HG02943 (cell line): ENCODE data around the gene GRIN1.

ENCODE experiments used
- ATAC-seq: cut with Tn5 transposase; IDR thresholded peaks from one replicate; pipeline ENCODE4 v1.9.1; 2021; ENCODE audit warnings: mild to moderate bottlenecking, low read depth, moderate library complexity; ENCODE audit not compliant: unreplicated experiment

Gene GRIN1

DNA sequence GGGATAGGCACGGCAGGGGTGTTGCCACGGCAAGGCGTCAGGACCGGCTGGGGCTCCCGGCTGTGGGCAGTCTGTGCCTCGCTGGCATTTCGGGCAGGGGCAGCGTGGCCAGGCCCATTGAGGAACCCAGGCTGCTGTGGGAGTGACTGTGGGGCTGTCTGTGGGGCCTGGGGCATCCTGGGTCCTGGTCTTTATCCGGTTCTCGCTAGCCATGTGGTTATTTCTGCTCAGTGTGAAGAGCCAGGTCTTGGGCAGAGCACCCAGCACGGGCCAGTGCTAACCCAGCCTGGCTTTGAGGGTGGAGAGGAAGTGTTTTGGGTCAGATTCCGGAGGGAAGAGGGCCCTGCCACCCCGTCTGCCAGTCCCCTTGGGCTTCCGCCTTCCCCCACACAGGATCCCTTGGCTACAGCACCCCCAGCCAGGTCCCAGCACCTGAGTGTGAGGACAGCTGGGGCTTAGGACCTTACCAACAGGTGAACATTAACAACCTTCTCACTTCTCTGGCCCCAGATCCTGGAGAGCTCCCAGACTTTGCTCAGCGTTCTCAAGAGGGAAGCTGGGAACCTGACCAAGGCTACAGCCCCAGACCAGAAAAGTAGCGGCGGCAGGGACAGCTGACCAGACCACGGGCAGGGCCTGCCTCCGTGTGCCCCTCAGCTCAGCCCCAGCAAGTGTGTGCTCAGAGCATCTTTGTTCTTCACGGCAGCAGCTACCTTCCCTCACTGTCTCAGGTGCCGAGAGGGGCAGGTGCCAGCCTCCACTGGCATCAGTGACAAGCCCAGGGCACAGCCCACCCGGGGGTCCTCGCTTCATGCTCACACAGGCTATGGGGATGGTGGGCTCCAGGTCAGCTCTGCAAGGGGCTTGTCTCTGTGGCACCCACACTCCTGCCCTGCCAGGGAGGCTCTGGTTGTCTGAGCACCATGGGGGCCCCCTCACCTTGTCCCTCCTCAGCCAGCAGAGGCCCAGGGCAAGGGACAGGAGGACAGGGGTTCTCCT, 50.6 kb downstream of the GRIN1 start:
- no peak for ATAC-seq

DNA sequence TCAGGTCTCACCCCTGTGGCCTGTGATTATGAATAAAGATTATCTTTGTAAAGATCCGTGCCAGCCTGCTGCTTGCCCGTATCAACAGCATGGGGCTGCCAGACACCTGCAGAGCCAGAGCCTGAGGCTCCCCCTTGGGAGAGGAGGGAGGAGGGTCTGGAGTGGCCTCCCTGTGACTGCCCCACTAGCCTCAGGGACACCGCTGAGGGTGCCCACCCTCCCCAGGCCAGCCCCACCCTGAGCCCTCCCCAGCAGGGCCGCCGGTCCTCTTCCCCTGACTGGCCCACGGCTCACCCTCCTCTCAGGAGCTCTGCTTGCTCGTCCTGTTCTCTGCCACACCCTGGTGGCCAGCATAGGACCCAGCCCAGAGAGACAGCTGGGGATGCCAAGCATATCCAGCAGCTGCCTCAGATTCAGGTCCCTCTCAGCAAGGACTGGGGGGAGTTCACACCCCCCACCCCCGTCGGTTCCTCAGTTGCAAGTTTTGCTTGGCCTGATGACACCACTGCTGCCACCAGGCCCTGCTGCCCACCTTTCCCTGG, 51.4 kb downstream of the GRIN1 start:
- no peak for ATAC-seq

DNA sequence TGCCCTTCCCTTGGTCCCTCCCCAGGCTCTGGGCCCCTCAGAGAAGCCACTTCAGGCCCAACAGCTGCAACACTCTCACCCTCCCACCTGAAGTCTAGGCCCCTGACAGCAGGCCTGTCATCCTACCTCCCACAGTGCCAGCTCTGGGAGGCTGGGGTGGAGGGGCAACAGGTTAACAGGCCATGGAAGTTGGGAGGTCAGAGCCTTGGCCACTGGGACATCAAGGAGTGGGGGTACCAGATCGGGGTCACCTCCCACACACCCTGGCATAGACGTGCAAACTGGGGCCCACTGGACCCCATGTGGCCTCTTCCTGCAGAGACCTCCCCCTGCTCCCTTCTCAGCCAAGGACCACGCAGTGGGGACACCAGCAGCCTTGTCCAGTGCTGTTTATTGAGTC, 52.3 kb downstream of the GRIN1 start:
- no peak for ATAC-seq

- ATAC-seq, result no peak
Observed at GRCh38 chr9:137191691-137192447, 52.9 kb downstream of the GRIN1 start.

- no peak for ATAC-seq
Observed at GRCh38 chr9:137192448-137192780, 53.5 kb downstream of the GRIN1 start.

GRCh38 chr9:137192859-137193258, 53.9 kb downstream of the GRIN1 start:
- no peak for ATAC-seq

- ATAC-seq, result no peak
Observed at GRCh38 chr9:137193771-137194170, 54.8 kb downstream of the GRIN1 start.

GRCh38 chr9:137194388-137194787, 55.4 kb downstream of the GRIN1 start:
- no peak for ATAC-seq

- no peak for ATAC-seq
Observed at GRCh38 chr9:137194909-137195308, 56.0 kb downstream of the GRIN1 start.

- no peak for ATAC-seq
Observed at GRCh38 chr9:137195525-137196220, 56.7 kb downstream of the GRIN1 start.

GRCh38 chr9:137198051-137198901, 59.3 kb downstream of the GRIN1 start:
- no peak for ATAC-seq

DNA sequence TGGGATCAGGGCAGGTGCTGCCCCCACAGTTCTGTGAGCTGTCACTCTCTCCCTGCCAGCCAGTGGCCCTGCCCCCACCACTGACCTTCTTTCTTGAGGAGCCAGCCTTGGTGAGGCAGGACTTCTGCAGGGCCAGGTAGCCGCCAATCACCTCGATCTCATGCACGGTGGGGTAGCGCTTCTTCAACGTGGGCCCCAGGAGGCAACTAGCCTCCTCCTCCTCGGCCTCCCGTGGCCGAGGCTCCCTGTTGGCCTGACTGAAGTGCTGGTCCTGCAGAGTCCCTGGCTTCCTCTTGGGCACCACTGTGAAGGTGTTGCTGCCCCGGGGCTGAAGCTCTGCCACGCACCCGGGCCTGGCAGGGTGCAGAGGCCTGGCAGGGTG, 59.9 kb downstream of the GRIN1 start:
- no peak for ATAC-seq

DNA sequence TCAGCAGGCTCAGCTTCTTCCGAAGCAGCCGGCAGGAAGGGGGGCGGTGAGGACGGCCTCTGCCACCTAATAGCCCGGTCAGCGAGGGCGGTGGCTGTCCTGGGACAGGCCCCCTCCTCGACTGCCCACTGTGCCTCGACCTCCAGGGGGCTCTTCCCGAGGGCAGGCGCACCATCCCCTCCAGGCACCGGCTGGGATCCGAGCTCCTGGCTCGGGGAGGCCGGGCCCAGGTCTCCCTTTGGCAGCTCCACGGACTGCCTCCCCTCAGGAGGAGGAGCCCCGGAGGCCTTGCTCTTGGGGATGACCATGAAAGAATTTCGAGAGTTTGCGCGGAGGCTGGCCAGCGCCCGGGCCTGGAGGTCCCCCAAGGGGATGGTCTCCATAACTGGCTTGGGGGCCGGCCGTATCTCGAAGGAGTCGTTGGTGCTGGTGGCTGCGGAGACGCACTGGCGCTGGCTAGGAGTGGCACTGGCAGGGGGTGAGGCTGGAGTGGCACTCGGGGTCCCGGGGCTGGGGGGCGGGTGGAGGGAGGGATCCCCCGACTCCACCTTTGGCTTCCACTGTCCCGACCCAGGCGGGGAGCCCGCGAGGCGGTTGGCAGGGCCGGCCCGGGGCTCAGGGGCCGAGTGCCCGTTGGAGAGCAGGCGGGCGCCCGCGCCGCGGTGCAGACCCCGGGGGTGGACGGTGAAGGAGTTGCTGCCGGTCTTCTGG, 60.6 kb downstream of the GRIN1 start:
- ATAC-seq, result no peak

DNA sequence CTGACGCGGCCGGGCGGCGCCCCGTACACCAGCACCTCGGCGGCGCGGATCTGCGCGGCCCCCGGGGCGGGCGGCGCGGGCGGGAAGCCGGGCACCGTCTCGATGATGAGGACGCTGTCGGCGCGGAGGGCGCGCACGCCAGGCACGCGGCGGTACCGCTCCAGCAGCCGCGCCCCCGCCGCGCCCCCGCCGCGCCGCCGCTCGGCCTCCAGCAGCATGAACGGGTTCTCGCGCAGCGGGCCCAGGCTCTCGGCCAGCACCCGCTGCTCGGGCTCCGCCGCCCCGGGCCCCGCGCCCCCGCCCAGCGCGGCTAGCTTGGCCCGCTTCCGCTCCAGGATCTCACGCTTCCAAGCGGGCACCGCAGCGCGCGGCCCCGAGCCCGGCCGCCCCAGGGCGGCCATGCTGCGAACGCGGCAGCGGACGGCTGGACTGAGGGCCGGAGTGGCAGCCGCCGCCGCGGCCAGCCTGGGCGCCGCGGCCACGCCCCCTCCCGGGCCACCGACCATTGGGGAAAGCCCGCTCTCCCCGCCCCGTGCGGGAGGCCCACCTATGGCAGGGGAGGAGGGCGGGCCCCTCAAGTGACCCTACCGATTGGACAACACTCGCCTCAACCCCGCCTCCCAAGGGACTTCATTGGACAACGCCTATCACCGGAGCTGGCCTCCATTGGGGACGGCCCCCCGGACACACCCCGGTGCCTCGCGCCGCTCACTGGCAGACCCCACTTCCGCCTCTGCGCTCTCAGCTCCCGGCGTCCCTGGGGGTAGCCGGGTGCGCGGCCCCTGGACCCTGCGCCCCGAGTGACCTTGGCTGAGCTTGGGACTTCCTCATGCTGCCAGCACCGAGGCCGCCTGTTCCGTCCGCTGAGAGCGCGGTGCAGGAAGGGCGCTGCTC, 61.6 kb downstream of the GRIN1 start, which contains the start of gene TPRN:
Gene TPRN, minus strand, starts transcription at position 431 of the 894 bp plus-strand sequence. Its CDS starts 30 bp downstream, at position 401.
- peak; percentile 89 for ATAC-seq

DNA sequence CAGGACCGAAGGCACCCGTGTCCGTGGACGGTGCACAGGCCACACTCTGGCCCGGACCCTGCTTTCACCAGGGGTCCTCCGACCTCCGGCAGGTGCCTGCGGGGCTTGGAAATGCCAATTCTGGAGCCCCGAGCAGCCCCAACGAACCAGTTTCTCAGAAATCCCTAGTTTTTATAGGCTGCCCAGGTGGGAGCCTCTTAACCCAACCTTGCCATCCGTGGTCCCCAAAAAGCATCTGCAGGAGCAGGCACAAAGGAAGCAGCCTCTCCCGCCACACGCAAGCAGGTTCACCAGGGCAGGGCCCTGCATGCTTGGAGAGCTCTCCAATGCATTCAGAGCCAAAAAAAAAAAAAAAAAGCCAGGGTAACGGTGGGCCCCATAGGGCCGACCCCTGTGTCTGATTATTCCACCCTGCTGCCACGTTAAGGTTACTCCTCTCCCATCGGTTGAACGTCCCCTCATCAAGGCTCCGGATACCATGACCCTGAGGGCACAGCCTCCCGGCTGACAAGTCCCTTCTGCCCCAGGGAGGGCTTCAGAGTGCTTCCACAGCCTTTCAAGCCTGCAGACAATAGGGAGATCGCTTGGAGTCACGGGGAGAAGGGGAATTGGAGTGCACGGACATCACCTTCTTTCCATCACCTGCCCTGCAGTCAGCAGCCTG, 62.4 kb downstream of the GRIN1 start:
- ATAC-seq, result no peak

GRCh38 chr9:137202966-137203365, 64.0 kb downstream of the GRIN1 start:
- ATAC-seq, result no peak

- no peak for ATAC-seq
Observed at GRCh38 chr9:137204731-137205125, 65.8 kb downstream of the GRIN1 start.
